IMR-90 (cell line): Measurements from ENCODE around the gene PLCB4. TPM values are rescaled to one million over a fixed set of nuclear protein-coding genes. Genes with fewer than 3 reads are reported as not detected.

Source experiments
- ATAC-seq: fragments of 200-7000 bp; cut with Tn5 transposase; 2 replicates; pipeline ENCODE4 v1.9.1; 2020; ENCODE audit warnings: low read depth, mild to moderate bottlenecking, moderate library complexity
- BruUV-seq: library from RNA; stranded (reverse); fragments of 400-500 nt; replicated peaks from 2 replicates; lab custom pipeline; 2021; lab: Mats Ljungman, UMichigan
- CTCF ChIA-PET: fragments of 300-600 bp; formaldehyde crosslinking; extraction: SDS; loops from one replicate; lab custom pipeline; 2021; ENCODE audit warnings: antibody characterized with exemption; lab: Yijun Ruan, JAX
- POLR2A ChIA-PET: fragments of 300-600 bp; sonication (Branson Sonifier 250); formaldehyde crosslinking; loops from one replicate; lab custom pipeline; 2022; ENCODE audit warnings: antibody characterized with exemption; ENCODE audit not compliant: unreplicated experiment; lab: Charles Lee
- DNase-seq: peaks from one replicate; pipeline ENCODE4 v3.0.0; 2013
- H2AFZ ChIP-seq: replicated peaks from 2 replicates; pipeline ENCODE3; 2013; ENCODE audit warnings: low read length, mild to moderate bottlenecking; ENCODE audit not compliant: poor library complexity
- H2AK5ac ChIP-seq: 2 replicates; pipeline ENCODE4 v1.6.1; 2013; ENCODE audit warnings: low read depth, low read length, inconsistent platforms
- H2AK9ac ChIP-seq: replicated peaks from 2 replicates; pipeline ENCODE3; 2013; ENCODE audit warnings: mild to moderate bottlenecking, low read depth, low read length, moderate library complexity; ENCODE audit not compliant: poor library complexity
- H2BK120ac ChIP-seq: 2 replicates; pipeline ENCODE4 v1.6.1; 2013; ENCODE audit warnings: low read depth, low read length, inconsistent platforms
- H2BK15ac ChIP-seq: 3 replicates; pipeline ENCODE4 v1.6.1; 2013; ENCODE audit warnings: low read depth, low read length, inconsistent platforms
- H2BK20ac ChIP-seq: 2 replicates; pipeline ENCODE4 v1.6.1; 2013; ENCODE audit warnings: low read depth, mild to moderate bottlenecking, inconsistent platforms, low read length, moderate library complexity
- H2BK5ac ChIP-seq: 2 replicates; pipeline ENCODE4 v1.6.1; 2013; ENCODE audit warnings: mild to moderate bottlenecking, low read depth, low read length, inconsistent platforms; ENCODE audit not compliant: poor library complexity, severe bottlenecking
- H3K14ac ChIP-seq: replicated peaks from 2 replicates; pipeline ENCODE4 v1.6.1; 2013; ENCODE audit warnings: low read depth, low read length, inconsistent platforms
- H3K18ac ChIP-seq: 2 replicates; pipeline ENCODE4 v1.6.1; 2013; ENCODE audit warnings: low read depth, low read length, control low read depth
- H3K23ac ChIP-seq: 2 replicates; pipeline ENCODE4 v1.6.1; 2013; ENCODE audit warnings: low read depth, low read length, inconsistent platforms
- H3K27ac ChIP-seq: 2 replicates; pipeline ENCODE4 v1.5.1; 2013; ENCODE audit warnings: mild to moderate bottlenecking, control low read depth, low read length; ENCODE audit not compliant: insufficient read depth
- H3K27me3 ChIP-seq: 2 replicates; pipeline ENCODE4 v1.6.1; 2013; ENCODE audit warnings: low read length; ENCODE audit not compliant: control insufficient read depth, insufficient read depth
- H3K36me3 ChIP-seq: 2 replicates; pipeline ENCODE4 v1.6.1; 2013; ENCODE audit warnings: low read length, mixed read lengths; ENCODE audit not compliant: control insufficient read depth, insufficient read depth
- H3K4ac ChIP-seq: 2 replicates; pipeline ENCODE4 v1.6.1; 2013; ENCODE audit warnings: low read depth, low read length, inconsistent platforms
- H3K4me1 ChIP-seq: 2 replicates; pipeline ENCODE4 v1.6.1; 2013; ENCODE audit warnings: low read length, mixed read lengths; ENCODE audit not compliant: control insufficient read depth, insufficient read depth
- H3K4me2 ChIP-seq: 2 replicates; pipeline ENCODE4 v1.6.1; 2013; ENCODE audit warnings: low read depth, mild to moderate bottlenecking, control low read depth, low read length, moderate library complexity
- H3K4me3 ChIP-seq: 2 replicates; pipeline ENCODE4 v1.5.1; 2013; ENCODE audit warnings: low read depth, mild to moderate bottlenecking, control low read depth, low read length, moderate library complexity; ENCODE audit not compliant: insufficient read depth
- H3K56ac ChIP-seq: 2 replicates; pipeline ENCODE4 v1.6.1; 2013; ENCODE audit warnings: low read length, inconsistent platforms; ENCODE audit not compliant: insufficient read depth; ENCODE audit errors: extremely low read depth
- H3K79me1 ChIP-seq, 2 experiments: 2 replicates each; pipeline ENCODE4 v1.6.1; 2013; ENCODE audit warnings: low read length in 2 of 2, inconsistent platforms in 1 of 2, low read depth in 1 of 2
- H3K9ac ChIP-seq: 2 replicates; pipeline ENCODE4 v1.6.1; 2013; ENCODE audit warnings: low read depth, low read length, control low read depth
- H3K9me1 ChIP-seq: 2 replicates; pipeline ENCODE4 v1.6.1; 2013; ENCODE audit warnings: low read length, inconsistent platforms; ENCODE audit not compliant: insufficient read depth
- H3K9me3 ChIP-seq: 2 replicates; pipeline ENCODE4 v1.6.1; 2013; ENCODE audit warnings: low read length; ENCODE audit not compliant: control insufficient read depth, insufficient read depth
- H4K20me1 ChIP-seq: 2 replicates; pipeline ENCODE4 v1.6.1; 2013; ENCODE audit warnings: low read length, inconsistent platforms; ENCODE audit not compliant: insufficient read depth
- H4K5ac ChIP-seq: 2 replicates; pipeline ENCODE4 v1.6.1; 2013; ENCODE audit warnings: mild to moderate bottlenecking, low read depth, low read length, control low read depth
- H4K8ac ChIP-seq, 2 experiments: 2 replicates each; pipeline ENCODE4 v1.6.1; 2013; ENCODE audit warnings: low read depth in 2 of 2, low read length in 2 of 2, control low read depth in 1 of 2, inconsistent platforms in 1 of 2
- H4K91ac ChIP-seq: 2 replicates; pipeline ENCODE4 v1.6.1; 2013; ENCODE audit warnings: low read depth, low read length, inconsistent platforms; ENCODE audit not compliant: insufficient read depth
- CEBPB ChIP-seq: IDR thresholded peaks from 2 replicates; pipeline ENCODE4 v1.6.1; 2012; ENCODE audit warnings: low read depth, low read length, improper control_type of control experiment
- MAFK ChIP-seq: IDR thresholded peaks from 2 replicates; pipeline ENCODE4 v1.6.1; 2012; ENCODE audit warnings: low read depth, low read length, improper control_type of control experiment
- WGBS, 2 experiments: methylation state at CpG; one replicate each; pipeline versions ENCODE4 v1.1.5 to v1.1.7; 2013; ENCODE audit warnings: missing lambda C conversion rate in 2 of 2; ENCODE audit not compliant: insufficient read length in 1 of 2; ENCODE audit errors: extremely low coverage in 2 of 2; 5-methylcytosine and 5-hydroxymethylcytosine counted together
- dilution Hi-C: fragments of 300-500 bp; cut with HindIII; formaldehyde crosslinking; loops from one replicate; pipeline ENCODE4 v1.14.3; 2018; ENCODE audit warnings: low sequenced_read_pairs; ENCODE audit not compliant: unreplicated experiment
- in situ Hi-C: fragments of 300-500 bp; cut with MboI; formaldehyde crosslinking; loops from 3 replicates; pipeline ENCODE4 v1.14.3; 2019; ENCODE audit warnings: low sequenced_read_pairs, inconsistent platforms, mixed read lengths
- intact Hi-C: fragments of 100-400 bp; cut with micrococcal nuclease; formaldehyde crosslinking; loops from 2 replicates; pipeline ENCODE4 v1.10.0; 2022
- polyA plus RNA-seq, 3 experiments: library from polyadenylated mRNA; depleted of rRNA; stranded (reverse); fragments of >200 nt; gene quantifications; 2 replicates each; pipeline ENCODE4 v1.2.3, GENCODE V29; 2012; ENCODE audit warnings: low replicate concordance in 1 of 3
- total RNA-seq: library from RNA; depleted of rRNA; stranded (reverse); fragments of >200 nt; gene quantifications from 2 replicates; pipeline ENCODE4 v1.2.3, GENCODE V29; 2012

Gene PLCB4
- total and polyA plus RNA-seq, 2 of the 4 experiments (the other 2 are of a cell fraction): 12.5 to 24.0 TPM

- H3K9me1 ChIP-seq: peaks cover 14% of the 10 kb centered on the region
- no peak overlapping the region for H2AFZ ChIP-seq
- no peak overlapping the region for H2BK5ac ChIP-seq
- H3K18ac ChIP-seq: no peak overlapping the region
- H3K56ac ChIP-seq: no peak overlapping the region
- no peak overlapping the region for H3K4ac ChIP-seq
- POLR2A ChIA-PET: interaction anchor here (1.0 kb wide), 1 partner anchor 13 kb away, joined by 12 read pairs; the partner anchor contains the start of gene PLCB4
- H3K4me3 ChIP-seq: no peak overlapping the region
- no CpG with 5 or more reads among the region's 1 CpG for WGBS, 2 experiments
- peak; percentile 28 for DNase-seq
- intact Hi-C loops: no loop called here
- no peak for TF ChIP-seq CEBPB
- peak; percentile 87 for TF ChIP-seq MAFK
- no peak overlapping the region for H3K9ac ChIP-seq
- H3K23ac ChIP-seq: no peak overlapping the region; the same call in 1 of the 2 replicates
- dilution Hi-C loops: no loop called here
- no peak overlapping the region for H2BK20ac ChIP-seq
- H3K4me2 ChIP-seq: no peak overlapping the region
- BruUV-seq: no TSS peak
- H3K9me3 ChIP-seq: peaks cover 2% of the 10 kb centered on the region
- ATAC-seq: peak; percentile 48; the same call in 1 of the 2 replicates
- H2BK15ac ChIP-seq: no peak overlapping the region
- in situ Hi-C loops: no loop called here
- no peak overlapping the region for H4K91ac ChIP-seq
- H2BK120ac ChIP-seq: no peak overlapping the region
- no peak overlapping the region for H3K14ac ChIP-seq
- H3K36me3 ChIP-seq: peaks cover 2% of the 10 kb centered on the region; the same call in 1 of the 2 replicates
- no peak overlapping the region for H2AK9ac ChIP-seq
- H2AK5ac ChIP-seq: no peak overlapping the region
- H4K8ac ChIP-seq: no peak overlapping the region; a peak in 1 of 4 replicates
- no peak overlapping the region for H3K27ac ChIP-seq
- H3K27me3 ChIP-seq: no peaks in the 10 kb centered on the region
- H3K4me1 ChIP-seq: peaks cover 8% of the 10 kb centered on the region
- peaks cover 24% of the 10 kb centered on the region; the same call in 1 of the 2 replicates for H4K20me1 ChIP-seq
- H3K79me1 ChIP-seq: peaks cover 27 to 67% of the 10 kb centered on the region in 2 experiments
- H4K5ac ChIP-seq: no peak overlapping the region; the same call in 1 of the 2 replicates
- CTCF ChIA-PET: no interaction called here
Measured at GRCh38 chr20:9081423-9081966, 12.6 kb downstream of the PLCB4 start.
